Smooth muscle cell (in vitro differentiated cells): ENCODE results near the gene TOGARAM2. TPM values are rescaled to one million over a fixed set of nuclear protein-coding genes. Genes with fewer than 3 reads are reported as not detected.

ENCODE experiments used
- DNase-seq: peaks from one replicate; lab custom pipeline; 2025; ENCODE audit not compliant: unreplicated experiment; lab: John Stamatoyannopoulos, UW
- H2AFZ ChIP-seq: fragments of 200-600 bp; sonication (generic); 2 replicates; pipeline ENCODE4 v1.6.0; 2016; ENCODE audit warnings: antibody characterized with exemption, low read depth, mild to moderate bottlenecking
- H3F3A ChIP-seq: fragments of 200-600 bp; sonication (generic); 2 replicates; pipeline ENCODE4 v1.6.0; 2017; ENCODE audit warnings: antibody characterized with exemption, low read depth
- H3K27ac ChIP-seq: fragments of 200-600 bp; sonication (generic); 2 replicates; pipeline ENCODE4 v1.5.1; 2016; ENCODE audit warnings: low read depth, mild to moderate bottlenecking
- H3K27me3 ChIP-seq: fragments of 200-600 bp; sonication (generic); 2 replicates; pipeline ENCODE4 v1.6.1; 2016; ENCODE audit warnings: low read depth, mild to moderate bottlenecking
- H3K36me3 ChIP-seq: fragments of 200-600 bp; sonication (generic); 2 replicates; pipeline ENCODE4 v1.5.1; 2016; ENCODE audit warnings: low read depth
- H3K4me1 ChIP-seq: fragments of 200-600 bp; sonication (generic); 2 replicates; pipeline ENCODE4 v1.5.1; 2016; ENCODE audit warnings: low read depth
- H3K4me2 ChIP-seq: fragments of 200-600 bp; sonication (generic); 2 replicates; pipeline ENCODE4 v1.6.0; 2016; ENCODE audit warnings: mild to moderate bottlenecking
- H3K4me3 ChIP-seq: fragments of 200-600 bp; sonication (generic); 2 replicates; pipeline ENCODE4 v1.5.1; 2016; ENCODE audit warnings: mild to moderate bottlenecking
- H3K79me2 ChIP-seq: fragments of 200-600 bp; sonication (generic); 2 replicates; pipeline ENCODE4 v1.6.0; 2016; ENCODE audit warnings: low read depth, mild to moderate bottlenecking
- H3K9ac ChIP-seq: fragments of 200-600 bp; sonication (generic); 2 replicates; pipeline ENCODE4 v1.6.0; 2016; ENCODE audit warnings: low read depth
- H3K9me3 ChIP-seq: fragments of 200-600 bp; sonication (generic); replicated peaks from 2 replicates; pipeline ENCODE4 v1.5.1; 2016; ENCODE audit warnings: low read depth
- H4K20me1 ChIP-seq: fragments of 200-600 bp; sonication (generic); 2 replicates; pipeline ENCODE4 v1.6.0; 2016; ENCODE audit warnings: low read depth
- CTCF ChIP-seq: fragments of 200-600 bp; sonication (generic); IDR thresholded peaks from 2 replicates; pipeline ENCODE4 v1.5.1; 2017; ENCODE audit warnings: borderline replicate concordance, mild to moderate bottlenecking, antibody characterized with exemption; ENCODE audit not compliant: insufficient read depth, poor library complexity, severe bottlenecking
- WGBS: methylation state at CpG from one replicate; pipeline ENCODE4 v1.1.7; 2016; ENCODE audit warnings: low lambda C conversion rate; 5-methylcytosine and 5-hydroxymethylcytosine counted together
- polyA plus RNA-seq: library from polyadenylated mRNA; unstranded; fragments of >200 nt; fragmentation: Nextera tagmentation; extraction: Ambion mirVana; gene quantifications from 2 replicates; pipeline ENCODE4 v1.2.1, GENCODE V29; 2016
- total RNA-seq: library from RNA; depleted of rRNA; stranded (reverse); fragments of >200 nt; gene quantifications from 2 replicates; pipeline ENCODE4 v1.2.3, GENCODE V29; 2014

The TOGARAM2 gene
- total and polyA plus RNA-seq, 2 experiments from 2014 or later, result 0.72 to 1.1 TPM

DNA sequence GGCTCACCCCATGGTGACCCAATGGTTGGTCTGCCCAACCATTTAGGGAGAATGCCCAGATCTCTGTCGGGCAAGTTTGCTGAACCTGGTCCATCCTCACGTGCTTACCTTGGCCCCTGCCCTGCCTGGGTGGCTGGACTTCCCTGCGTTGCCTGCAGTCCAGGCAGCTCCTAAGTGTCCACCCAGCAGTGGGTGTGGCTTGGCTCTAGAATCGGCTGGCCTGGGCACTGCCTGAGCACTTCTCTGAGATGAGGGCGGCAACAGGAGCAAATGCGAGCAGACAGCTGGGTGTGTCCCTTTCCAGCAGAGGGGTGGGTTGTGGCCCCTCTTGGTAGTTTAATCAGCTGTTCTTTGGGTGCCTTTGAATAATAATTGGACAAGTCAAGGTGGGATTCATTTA, 82.0 kb downstream of the TOGARAM2 start:
- no peaks in the 10 kb centered on the region for H3K36me3 ChIP-seq
- H3K9me3 ChIP-seq, result no peaks in the 10 kb centered on the region
- no peak overlapping the region for H2AFZ ChIP-seq
- H3K27ac ChIP-seq, result no peak overlapping the region
- H3K9ac ChIP-seq, result no peak overlapping the region
- H3K27me3 ChIP-seq, result no peaks in the 10 kb centered on the region
- H3K4me2 ChIP-seq, result no peak overlapping the region
- H3K79me2 ChIP-seq, result no peaks in the 10 kb centered on the region
- peaks cover 4% of the 10 kb centered on the region for H3F3A ChIP-seq
- H3K4me3 ChIP-seq, result no peak overlapping the region
- no peak for TF ChIP-seq CTCF
- H4K20me1 ChIP-seq, result no peaks in the 10 kb centered on the region
- DNase-seq, result no peak
- peaks cover 21% of the 10 kb centered on the region for H3K4me1 ChIP-seq
- WGBS, result 88% methylated on average over 6 of the region's 6 CpGs

- WGBS, result 79% methylated on average over 20 of the region's 20 CpGs
- H3K4me1 ChIP-seq, result peaks cover 21% of the 10 kb centered on the region
- H3F3A ChIP-seq, result peaks cover 4% of the 10 kb centered on the region
- no peaks in the 10 kb centered on the region for H3K79me2 ChIP-seq
- no peak overlapping the region for H3K4me3 ChIP-seq
- DNase-seq, result no peak
- no peaks in the 10 kb centered on the region for H4K20me1 ChIP-seq
- H2AFZ ChIP-seq, result no peak overlapping the region
- H3K27ac ChIP-seq, result no peak overlapping the region
- H3K9ac ChIP-seq, result no peak overlapping the region
- H3K27me3 ChIP-seq, result no peaks in the 10 kb centered on the region
- H3K4me2 ChIP-seq, result no peak overlapping the region
- no peaks in the 10 kb centered on the region for H3K36me3 ChIP-seq
- no peaks in the 10 kb centered on the region for H3K9me3 ChIP-seq
- TF ChIP-seq CTCF, result no peak
These were observed 82.7 kb downstream of the TOGARAM2 start for GRCh38 chr2:29063646-29064345.

DNA sequence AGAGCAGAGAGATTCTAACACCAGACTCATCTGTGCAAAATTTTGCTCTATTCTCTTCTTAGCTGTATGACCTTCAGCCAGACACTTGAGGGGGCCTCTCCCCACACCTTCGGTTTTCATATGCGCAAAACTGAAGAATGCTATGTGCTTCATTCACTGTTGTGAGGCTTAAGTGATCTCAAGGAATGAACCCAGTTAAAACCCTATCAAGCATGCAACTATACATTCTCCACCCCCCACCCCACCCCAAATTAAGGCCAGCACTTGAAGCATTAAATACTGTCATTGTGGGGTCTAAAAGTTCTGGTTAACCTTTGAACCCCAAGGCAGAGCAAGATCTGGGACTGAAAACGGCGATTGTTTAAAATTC, 83.2 kb downstream of the TOGARAM2 start:
- no peak overlapping the region for H2AFZ ChIP-seq
- no peak for DNase-seq
- H4K20me1 ChIP-seq, result no peaks in the 10 kb centered on the region
- no peak for TF ChIP-seq CTCF
- H3K4me1 ChIP-seq, result peaks cover 21% of the 10 kb centered on the region
- H3K9me3 ChIP-seq, result no peaks in the 10 kb centered on the region
- H3K4me2 ChIP-seq, result no peak overlapping the region
- H3K36me3 ChIP-seq, result no peaks in the 10 kb centered on the region
- H3K27me3 ChIP-seq, result no peaks in the 10 kb centered on the region
- peaks cover 4% of the 10 kb centered on the region for H3F3A ChIP-seq
- H3K4me3 ChIP-seq, result no peak overlapping the region
- no peak overlapping the region for H3K27ac ChIP-seq
- no peak overlapping the region for H3K9ac ChIP-seq
- no peaks in the 10 kb centered on the region for H3K79me2 ChIP-seq
- 99% methylated on average over 4 of the region's 4 CpGs for WGBS

DNA sequence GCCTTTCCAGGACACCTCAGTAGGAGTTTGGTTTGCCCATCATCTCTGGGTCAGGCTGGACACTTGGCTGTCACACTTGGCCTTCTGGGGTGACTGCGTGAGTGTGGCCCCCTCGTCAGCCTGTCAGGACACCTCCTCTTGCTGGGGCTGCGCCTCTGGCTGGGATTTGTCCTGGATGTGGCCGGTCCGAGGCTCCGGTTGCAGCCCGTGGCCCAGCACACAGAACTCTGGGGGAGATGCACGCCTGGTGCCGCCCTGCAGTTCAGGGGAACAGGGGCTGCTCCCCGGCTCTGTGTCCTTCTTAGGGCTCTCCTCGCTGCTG, 83.6 kb downstream of the TOGARAM2 start:
- H2AFZ ChIP-seq, result no peak overlapping the region

More for the DNA sequence above, 83.6 kb downstream of the TOGARAM2 start:
- Histone ChIP-seq H3K9ac (no peak overlapping the region), H3K36me3 (no peaks in the 10 kb centered on the region), H3K4me2 (no peak overlapping the region), H3K79me2 (no peaks in the 10 kb centered on the region), H3K4me3 (no peak overlapping the region), H3K27ac (no peak overlapping the region), H4K20me1 (no peaks in the 10 kb centered on the region), H3F3A (peaks cover 4% of the 10 kb centered on the region), H3K4me1 (peaks cover 21% of the 10 kb centered on the region), H3K27me3 (no peaks in the 10 kb centered on the region), H3K9me3 (no peaks in the 10 kb centered on the region)
- WGBS, result 98% methylated on average over 9 of the region's 11 CpGs
- no peak for TF ChIP-seq CTCF
- no peak for DNase-seq
